Activated CD4-positive, alpha-beta T cell treated with anti-CD3 and anti-CD28 coated beads, Interleukin-2, Interleukin-6, amounts not matched to agents 100 ng/mL and 50 ng/mL, durations not matched to agents 16 hours and 8 hours (primary cell): ENCODE results near the gene TCF12.

ENCODE experiments used
- DNase-seq: peaks from one replicate; pipeline ENCODE4 v3.0.0-alpha.2; 2020

Gene TCF12

GRCh38 chr15:57025264-57025926 is 107.0 kb downstream of the TCF12 start:
- DNase-seq, result no peak

DNA sequence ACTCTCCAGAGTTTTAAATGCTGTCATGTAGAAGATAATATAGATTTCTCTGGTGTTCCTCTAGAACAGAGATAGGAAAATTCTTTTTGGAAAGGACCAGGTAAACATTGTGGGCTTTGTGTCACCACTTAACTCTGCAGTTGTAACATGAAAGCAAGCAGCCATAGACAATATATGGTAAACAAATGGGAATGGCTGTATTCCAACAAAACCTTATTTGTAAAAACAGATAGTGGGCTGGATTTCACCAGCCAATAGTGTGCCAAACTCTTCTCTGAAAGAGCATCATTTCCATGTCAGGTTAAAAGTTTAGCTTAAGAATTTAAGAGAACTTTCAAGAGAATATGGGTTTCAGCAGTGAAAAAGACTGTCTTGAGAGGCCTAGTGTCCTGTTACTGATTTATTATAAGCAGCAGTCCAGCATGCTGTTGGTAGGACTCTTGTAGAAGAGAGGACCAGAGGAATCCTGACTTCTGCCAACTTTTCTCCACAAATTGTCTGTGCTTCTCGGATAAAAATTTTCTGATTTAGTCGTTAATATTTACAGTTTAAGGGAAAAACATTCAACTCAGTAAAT is 107.7 kb downstream of the TCF12 start:
- no peak for DNase-seq

DNA sequence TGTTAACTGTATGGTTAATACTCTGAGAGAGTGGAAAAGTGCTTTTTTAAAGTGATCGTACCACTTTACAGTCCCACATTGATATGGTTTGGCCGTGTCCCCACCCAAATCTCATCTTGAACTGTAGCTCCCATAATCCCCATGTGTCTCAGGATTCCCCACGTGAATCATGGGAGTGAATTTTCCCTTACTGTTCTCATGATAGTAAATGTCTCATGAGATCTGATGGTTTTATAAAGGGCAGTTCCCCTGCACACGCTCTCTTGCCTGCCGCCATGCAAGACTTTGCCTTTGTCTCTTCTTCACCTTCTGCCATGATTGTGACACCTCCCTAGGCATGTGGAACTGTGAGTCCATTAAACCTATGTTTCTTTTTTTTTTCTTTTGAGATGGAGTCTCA is 109.2 kb downstream of the TCF12 start:
- no peak for DNase-seq

- DNase-seq, result no peak
Measured at GRCh38 chr15:57028176-57028575, 109.7 kb downstream of the TCF12 start.

- no peak for DNase-seq
Measured at GRCh38 chr15:57030011-57030410, 111.6 kb downstream of the TCF12 start.

DNA sequence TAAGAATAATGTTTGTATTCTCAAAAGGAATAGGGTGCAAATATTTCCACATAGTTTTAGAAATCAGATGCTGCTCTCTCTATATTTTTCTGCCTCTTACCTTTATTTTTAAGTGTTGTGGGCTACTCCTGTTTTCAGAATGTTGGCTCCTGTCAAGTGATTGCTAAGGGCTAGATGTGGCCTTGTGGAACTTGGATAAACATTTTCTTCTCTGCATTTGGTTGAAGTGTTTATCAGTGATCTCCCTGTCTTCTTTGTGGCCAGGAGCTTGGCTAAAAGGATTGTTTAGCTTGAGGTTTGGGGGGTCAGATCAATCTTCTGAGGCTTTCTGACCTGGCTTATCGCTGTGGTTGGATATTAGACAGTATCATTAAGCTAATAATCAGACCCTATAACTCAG is 112.6 kb downstream of the TCF12 start:
- DNase-seq, result no peak

DNA sequence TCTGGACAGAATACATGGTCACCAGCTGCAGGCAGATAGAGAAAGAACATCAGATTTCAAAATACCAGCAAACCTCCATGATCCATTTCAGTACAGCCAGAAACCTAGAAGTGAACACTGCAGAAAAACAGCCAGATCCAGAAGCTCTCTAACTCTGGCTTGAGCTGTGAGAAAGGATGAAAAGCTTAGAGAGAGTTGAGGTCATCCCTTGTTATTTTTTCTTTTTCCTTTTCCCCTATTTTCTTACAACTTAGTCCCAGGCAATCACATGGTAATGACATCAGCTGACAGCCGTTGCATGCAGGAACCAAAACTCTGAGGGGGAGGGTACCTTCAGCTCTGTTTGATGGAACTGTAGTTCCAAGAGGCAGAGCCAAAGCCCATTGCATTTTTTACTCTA is 113.2 kb downstream of the TCF12 start:
- no peak for DNase-seq

- no peak for DNase-seq
Measured at GRCh38 chr15:57032338-57032737, 113.9 kb downstream of the TCF12 start.

DNA sequence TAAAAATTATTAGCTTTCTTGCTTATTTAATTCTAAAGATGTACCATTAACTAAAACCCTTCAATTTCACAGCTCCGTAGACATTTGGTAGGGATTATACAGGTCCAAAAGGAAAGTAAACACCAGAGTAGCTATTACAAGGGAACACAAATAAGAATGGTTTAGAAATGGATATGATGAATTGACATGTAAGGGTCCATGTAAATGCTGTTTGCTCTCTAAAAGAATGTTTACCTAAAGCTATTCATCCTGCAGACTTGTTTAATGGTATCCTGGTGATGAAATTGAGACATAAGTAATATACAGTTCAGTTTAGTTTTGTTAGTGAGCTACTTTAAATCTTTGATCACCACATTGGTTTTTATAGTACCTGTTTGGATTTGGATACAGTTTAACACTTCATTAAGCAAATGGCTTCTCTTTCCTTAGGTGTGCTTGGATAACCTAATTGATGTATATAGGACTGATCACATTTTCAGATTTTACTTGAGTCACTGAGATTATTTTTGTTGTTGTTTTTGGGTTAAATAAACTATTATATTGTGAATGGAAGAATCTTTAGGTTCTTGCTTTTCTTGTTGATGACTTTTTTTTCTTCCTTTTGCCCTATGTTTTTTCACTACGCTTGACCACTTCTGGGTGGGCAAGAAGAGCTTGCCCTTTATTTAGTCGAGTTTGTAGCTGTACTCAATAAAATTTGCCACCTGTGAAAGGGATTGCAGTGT is 115.4 kb downstream of the TCF12 start:
- no peak for DNase-seq

GRCh38 chr15:57034613-57035012 is 116.2 kb downstream of the TCF12 start:
- no peak for DNase-seq

DNA sequence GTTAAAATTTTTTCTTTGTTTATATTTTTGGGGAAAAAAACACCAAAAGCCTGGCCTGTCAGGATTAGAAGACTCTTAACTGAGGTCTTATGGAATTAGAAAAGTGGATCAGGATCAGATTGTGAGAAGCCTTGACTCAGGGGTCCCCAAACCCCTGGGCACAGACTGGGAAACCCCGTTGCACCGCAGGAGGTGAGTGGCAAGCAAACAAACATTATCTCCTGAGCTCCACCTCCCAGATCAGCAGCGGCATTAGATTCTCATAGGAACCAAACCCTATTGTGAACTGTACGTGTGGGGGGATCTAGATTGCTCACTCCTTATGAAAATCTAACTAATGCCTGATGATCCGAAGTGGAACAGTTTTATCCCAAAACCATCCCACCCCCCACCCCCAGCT is 117.2 kb downstream of the TCF12 start:
- DNase-seq, result no peak

DNA sequence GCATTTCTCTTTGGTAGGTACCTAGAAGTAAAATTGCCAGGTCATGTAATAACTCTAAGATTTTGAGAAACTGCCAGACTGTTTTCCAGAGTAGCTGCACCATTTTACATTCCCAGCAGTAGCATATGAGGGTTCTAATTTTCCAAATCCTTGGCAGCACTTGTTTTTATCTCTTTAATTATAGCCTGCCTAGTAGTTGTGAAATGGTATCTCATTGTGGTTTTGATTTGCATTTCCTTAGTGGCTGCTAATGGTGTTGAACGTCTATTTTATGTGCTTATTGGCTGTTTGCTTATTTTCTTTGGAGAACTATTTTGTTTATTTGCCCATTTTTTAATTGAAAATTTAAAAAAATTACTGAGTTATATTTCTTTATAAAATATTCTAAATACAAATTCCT is 117.9 kb downstream of the TCF12 start:
- DNase-seq, result no peak

GRCh38 chr15:57037548-57037947 is 119.1 kb downstream of the TCF12 start:
- DNase-seq, result peak; percentile 21

GRCh38 chr15:57038040-57038439 is 119.6 kb downstream of the TCF12 start:
- no peak for DNase-seq

GRCh38 chr15:57038496-57038895 is 120.1 kb downstream of the TCF12 start:
- DNase-seq, result no peak

DNA sequence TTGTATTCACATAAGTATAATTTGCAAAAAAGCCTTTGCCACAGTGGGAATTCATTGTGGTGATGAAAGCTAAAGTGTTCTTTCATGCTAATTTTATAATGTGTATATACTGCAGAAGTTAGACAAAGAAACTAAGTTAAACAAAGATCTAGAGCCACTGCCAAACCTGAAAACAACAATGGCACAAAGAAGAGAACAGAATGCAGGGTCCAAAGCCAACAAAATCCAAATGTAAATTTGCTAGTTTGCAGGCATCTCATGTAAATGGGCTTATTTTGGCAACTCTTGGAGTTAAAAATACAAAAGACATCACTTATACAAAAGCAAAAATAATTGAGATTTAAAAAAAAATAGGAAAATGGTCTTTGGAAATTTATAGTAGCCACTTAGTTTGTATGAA is 123.0 kb downstream of the TCF12 start:
- DNase-seq, result no peak

DNA sequence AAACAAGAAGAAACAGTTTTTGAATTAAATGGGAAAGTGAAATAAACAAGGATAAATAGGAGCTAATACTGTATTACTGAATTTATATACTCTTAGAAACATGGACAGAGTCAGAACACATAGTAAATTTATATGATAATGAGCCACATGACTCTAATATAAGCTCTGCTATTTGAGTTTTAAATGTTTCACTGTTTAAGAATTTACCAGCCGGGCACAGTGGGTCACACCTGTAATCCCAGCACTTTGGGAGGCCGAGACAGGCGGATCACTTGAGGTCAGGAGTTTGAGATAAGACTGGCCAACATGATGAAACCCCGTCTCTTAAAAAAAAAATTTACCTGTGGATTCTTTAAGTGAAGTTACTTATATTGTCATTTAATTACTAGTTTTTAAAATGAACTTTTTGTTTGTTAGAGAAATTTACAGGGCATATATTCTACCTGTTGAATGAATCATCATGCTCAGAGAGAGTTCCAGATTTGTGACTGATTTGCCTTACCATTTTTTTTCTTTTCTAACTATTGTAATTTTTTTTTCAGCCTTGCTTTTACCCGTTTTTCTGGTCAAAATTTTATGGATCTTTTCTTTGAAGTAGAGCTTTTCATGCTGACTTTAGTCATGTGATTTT is 125.7 kb downstream of the TCF12 start:
- DNase-seq, result no peak

DNA sequence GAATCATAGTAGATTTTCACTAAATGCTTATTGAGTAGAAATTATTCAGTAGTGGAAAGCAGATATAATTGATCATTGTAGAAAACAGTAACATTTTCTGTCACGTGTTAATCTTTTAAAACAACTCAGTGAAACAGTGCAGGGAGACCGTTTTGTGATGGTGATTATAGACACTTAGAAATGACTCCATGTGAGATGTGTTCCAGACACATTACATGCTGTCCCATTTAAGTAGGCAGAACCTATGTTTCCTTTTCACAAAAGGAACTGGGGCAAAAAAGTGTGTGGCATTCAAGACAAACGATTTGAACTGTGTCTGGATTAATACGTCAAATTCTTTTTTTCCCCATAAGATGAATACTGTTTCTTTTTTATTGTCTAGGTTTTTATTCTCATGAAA is 126.5 kb downstream of the TCF12 start:
- DNase-seq, result no peak

DNA sequence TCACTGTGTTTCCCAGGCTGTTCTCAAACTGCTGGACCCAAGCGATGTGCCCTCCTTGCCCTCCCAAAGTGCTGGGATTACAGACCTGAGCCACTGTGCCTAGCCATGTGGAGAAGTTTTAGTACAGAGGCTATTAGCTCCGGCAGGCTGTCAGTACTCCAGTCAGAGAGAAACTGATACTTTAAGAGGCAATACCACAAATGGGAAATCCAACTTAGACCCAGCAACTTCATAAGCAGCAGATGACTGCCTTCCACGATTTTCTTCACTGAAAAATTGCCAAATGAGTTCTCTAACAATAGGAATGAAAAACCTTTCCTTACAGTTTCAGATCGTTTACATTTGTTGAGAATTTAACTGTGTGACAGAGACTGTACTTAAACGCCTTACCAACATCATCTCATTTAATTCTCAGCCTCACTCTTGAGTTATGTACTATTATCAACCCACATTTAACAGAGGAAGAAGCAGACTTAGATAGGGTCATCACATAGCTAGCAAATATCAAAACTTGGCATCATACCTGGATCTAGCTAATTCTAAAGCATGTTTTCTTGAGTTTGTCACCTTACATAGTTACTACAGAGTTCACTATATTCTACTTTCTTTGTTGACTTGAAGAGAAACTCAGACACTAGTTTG is 127.4 kb downstream of the TCF12 start:
- DNase-seq, result peak; percentile 39

GRCh38 chr15:57048930-57049549 is 130.6 kb downstream of the TCF12 start:
- DNase-seq, result no peak

- DNase-seq, result no peak
Measured at GRCh38 chr15:57053470-57053869, 135.0 kb downstream of the TCF12 start.

DNA sequence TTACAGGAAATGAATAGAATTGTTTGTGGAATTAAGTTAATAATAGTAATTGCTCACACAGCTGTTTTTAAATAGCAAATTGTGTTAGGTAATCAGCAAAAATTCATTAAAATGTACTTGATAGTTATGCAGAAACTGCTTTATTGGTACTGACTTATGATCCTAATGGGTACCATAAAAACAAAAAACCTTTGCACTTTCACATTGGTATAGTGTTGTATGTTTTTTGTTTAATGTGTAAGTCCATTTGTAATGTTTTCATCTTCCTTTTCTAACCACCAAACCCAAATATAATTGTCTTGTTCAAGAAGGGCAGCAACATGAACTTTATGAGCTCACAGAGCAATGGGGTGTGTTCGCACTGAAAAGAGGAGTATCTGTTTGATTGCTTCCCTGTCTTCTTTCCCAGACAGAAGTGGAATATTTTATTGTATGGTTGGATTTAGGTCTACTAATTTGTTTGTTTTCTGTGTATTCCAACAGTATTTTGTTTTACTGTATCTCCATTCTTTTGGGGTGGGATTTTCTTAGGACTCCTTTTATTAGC is 135.8 kb downstream of the TCF12 start:
- no peak for DNase-seq

- DNase-seq, result no peak
Measured at GRCh38 chr15:57056357-57056756, 137.9 kb downstream of the TCF12 start.
